ENCODE measurements around the gene BMF.
"Not testable (repeated sequence)": the region's sequence is repeated elsewhere in the genome, so short reads cannot be mapped to it uniquely, and the experiment has no call there.

BMF gene

GRCh38 chr15:40137303-40138200 is 28.9 kb upstream of the BMF start:
- no peaks in the 10 kb centered on the region for H3K27me3 ChIP-seq (replicated peaks; ENCODE audit: control insufficient read depth, insufficient read depth, low read length)
- no peak for TF ChIP-seq CTCF (IDR thresholded peaks at IDR 0.05; ENCODE audit: insufficient read depth, low read length, poor library complexity, severe bottlenecking)
- H3K4me3 ChIP-seq (replicated peaks; ENCODE audit: low read depth, low read length): no peak overlapping the region
- no peaks in the 10 kb centered on the region for H3K36me3 ChIP-seq (ENCODE audit: control insufficient read depth, insufficient read depth, low read length)
- no peak for DNase-seq (ENCODE audit: extremely low read depth, insufficient read length)

GRCh38 chr15:40136470-40137302 is 28.0 kb upstream of the BMF start:
- no peaks in the 10 kb centered on the region for H3K27me3 ChIP-seq (replicated peaks; ENCODE audit: control insufficient read depth, insufficient read depth, low read length)
- no peak for DNase-seq (ENCODE audit: extremely low read depth, insufficient read length)
- no peak overlapping the region for H3K4me3 ChIP-seq (replicated peaks; ENCODE audit: low read depth, low read length)

GRCh38 chr15:40135846-40136450 is 27.3 kb upstream of the BMF start:
- H3K4me3 ChIP-seq (replicated peaks; ENCODE audit: low read depth, low read length); DNase-seq (ENCODE audit: extremely low read depth, insufficient read length); H3K27me3 ChIP-seq (replicated peaks; ENCODE audit: control insufficient read depth, insufficient read depth, low read length): not testable (repeated sequence)

More at GRCh38 chr15:40136470-40137302, 28.0 kb upstream of the BMF start:
- H3K36me3 ChIP-seq (ENCODE audit: control insufficient read depth, insufficient read depth, low read length): no peaks in the 10 kb centered on the region
- TF ChIP-seq CTCF (IDR thresholded peaks at IDR 0.05; ENCODE audit: insufficient read depth, low read length, poor library complexity, severe bottlenecking): no peak

GRCh38 chr15:40134885-40135284 is 26.2 kb upstream of the BMF start:
- Histone ChIP-seq H3K27me3 (replicated peaks; ENCODE audit: control insufficient read depth, insufficient read depth, low read length) (no peaks in the 10 kb centered on the region), H3K36me3 (ENCODE audit: control insufficient read depth, insufficient read depth, low read length) (no peaks in the 10 kb centered on the region), H3K4me3 (replicated peaks; ENCODE audit: low read depth, low read length) (no peak overlapping the region)
- DNase-seq (ENCODE audit: extremely low read depth, insufficient read length): no peak
- no peak for TF ChIP-seq CTCF (IDR thresholded peaks at IDR 0.05; ENCODE audit: insufficient read depth, low read length, poor library complexity, severe bottlenecking)

More at GRCh38 chr15:40135846-40136450, 27.3 kb upstream of the BMF start:
- not testable (repeated sequence) for H3K36me3 ChIP-seq (ENCODE audit: control insufficient read depth, insufficient read depth, low read length)

GRCh38 chr15:40133544-40133943 is 24.9 kb upstream of the BMF start:
- H3K4me3 ChIP-seq (replicated peaks; ENCODE audit: low read depth, low read length): no peak overlapping the region
- H3K27me3 ChIP-seq (replicated peaks; ENCODE audit: control insufficient read depth, insufficient read depth, low read length): no peaks in the 10 kb centered on the region
- no peak for TF ChIP-seq CTCF (IDR thresholded peaks at IDR 0.05; ENCODE audit: insufficient read depth, low read length, poor library complexity, severe bottlenecking)
- no peaks in the 10 kb centered on the region for H3K36me3 ChIP-seq (ENCODE audit: control insufficient read depth, insufficient read depth, low read length)
- DNase-seq (ENCODE audit: extremely low read depth, insufficient read length): no peak

Data from GM06990 (cell line).